Lower leg skin (tissue), 3 donors: ENCODE results near the gene ERC2.

Source experiments
- CTCF ChIP-seq, 3 donors: fragments of 450-650 bp; IDR thresholded peaks; one replicate each; pipeline ENCODE4 v1.5.1; 2016; ENCODE audit warnings: antibody characterized with exemption in 3 of 3, mild to moderate bottlenecking in 3 of 3, moderate library complexity in 2 of 3
- POLR2A ChIP-seq, 2 donors: fragments of 450-650 bp; IDR thresholded peaks; one replicate each; pipeline ENCODE4 v1.6.1; 2016 to 2017; ENCODE audit warnings: antibody characterized with exemption in 2 of 2, mild to moderate bottlenecking in 1 of 2, moderate library complexity in 1 of 2

GRCh38 chr3:55620351-55621025, 847.8 kb downstream of the ERC2 start:
- TF ChIP-seq CTCF (IDR thresholded peaks at IDR 0.05) (no peak), POLR2A (IDR thresholded peaks at IDR 0.05) (no peak)
